Measurements from ENCODE around the gene MDH1. TPM values are rescaled to one million over a fixed set of nuclear protein-coding genes. Genes with fewer than 3 reads are reported as not detected.

MDH1 gene
- polyA plus RNA-seq, 4 donors, result 163 to 453 (median 360) TPM

DNA sequence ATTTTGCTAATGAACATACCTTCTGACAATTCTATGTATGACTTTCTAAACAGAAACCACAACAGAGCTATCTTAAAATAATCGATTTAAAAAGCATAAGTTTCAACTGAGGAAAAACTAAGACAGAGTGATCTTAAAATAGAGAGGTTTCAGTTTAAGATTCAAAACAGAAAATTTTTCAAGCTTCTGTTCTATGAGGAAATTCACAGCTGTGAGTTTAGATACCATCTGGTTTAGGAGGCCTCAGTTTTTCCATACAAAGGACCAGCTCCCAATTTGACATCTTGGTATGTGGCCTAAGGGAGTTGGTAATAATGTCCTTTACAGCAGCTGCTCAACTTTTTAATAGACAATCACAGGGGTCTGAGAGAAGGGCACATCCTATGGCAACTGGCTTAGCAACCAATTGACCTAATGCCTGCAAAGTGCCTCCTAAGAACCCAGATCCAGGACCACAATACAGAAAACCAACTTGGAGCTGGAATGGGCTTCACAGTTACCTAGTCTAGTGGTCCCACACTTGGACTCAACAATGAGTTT, 39.7 kb downstream of the MDH1 start:
- no peak for DNase-seq (ENCODE audit: low read depth in 4 of 4, low spot score in 3 of 4)

DNA sequence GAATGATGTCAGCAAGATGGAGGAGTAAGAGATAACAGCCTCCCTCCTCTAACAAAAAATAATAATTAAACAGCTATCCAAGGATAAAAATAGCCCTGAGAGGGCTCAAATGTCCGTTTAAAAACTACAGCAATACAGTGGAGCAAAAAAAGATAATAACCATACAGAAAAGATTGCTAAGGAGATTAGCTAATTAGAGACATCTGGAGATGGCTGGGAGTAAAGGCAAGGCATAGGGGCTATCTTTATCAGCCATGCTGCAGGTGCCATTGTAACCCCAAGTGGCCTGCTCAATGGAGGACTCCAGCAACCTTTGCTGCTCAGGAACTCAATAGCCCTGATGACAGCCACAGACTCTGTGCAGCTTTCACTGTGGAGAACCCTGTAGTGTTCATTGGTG, 42.7 kb downstream of the MDH1 start:
- DNase-seq (ENCODE audit: low read depth in 4 of 4, low spot score in 3 of 4), result no peak

DNA sequence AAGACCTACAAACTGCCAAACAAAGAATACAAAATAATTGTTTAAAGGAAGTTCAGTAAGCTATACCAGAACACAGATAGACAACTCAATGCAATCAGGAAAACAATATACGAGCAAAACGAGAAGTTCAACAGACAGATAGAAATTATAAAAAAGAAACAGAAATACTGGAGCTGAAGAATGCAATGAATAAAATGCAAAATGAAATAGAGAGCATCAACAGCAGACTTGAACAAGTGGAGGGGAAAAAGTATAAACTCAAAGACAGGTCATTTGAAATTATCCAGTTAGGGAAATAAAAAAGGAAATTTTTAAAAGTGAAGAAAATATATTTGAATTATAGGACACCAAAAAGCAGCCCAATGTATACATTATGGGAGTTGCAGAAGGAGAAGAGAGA, 43.6 kb downstream of the MDH1 start:
- no peak for DNase-seq (ENCODE audit: low read depth in 4 of 4, low spot score in 3 of 4)

DNA sequence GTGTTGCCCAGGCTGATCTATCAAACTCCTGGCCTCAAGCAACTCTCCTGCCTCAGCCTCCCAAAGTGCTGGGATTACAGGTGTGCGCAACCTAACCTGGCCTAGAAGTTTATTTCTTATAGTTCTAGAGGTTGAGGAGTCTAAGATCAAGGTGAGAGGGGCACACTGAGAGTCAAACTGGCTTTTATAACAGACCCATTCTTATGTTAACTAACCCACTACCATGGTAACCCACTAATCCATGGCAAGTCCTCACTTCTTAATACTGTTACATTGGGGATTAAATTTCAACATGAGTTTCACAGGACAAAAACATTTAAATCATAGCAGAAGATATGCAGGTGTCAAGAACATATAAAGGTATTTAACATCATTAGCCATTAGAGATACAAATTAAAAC, 50.6 kb downstream of the MDH1 start:
- DNase-seq (ENCODE audit: low read depth in 4 of 4, low spot score in 3 of 4), result no peak

DNA sequence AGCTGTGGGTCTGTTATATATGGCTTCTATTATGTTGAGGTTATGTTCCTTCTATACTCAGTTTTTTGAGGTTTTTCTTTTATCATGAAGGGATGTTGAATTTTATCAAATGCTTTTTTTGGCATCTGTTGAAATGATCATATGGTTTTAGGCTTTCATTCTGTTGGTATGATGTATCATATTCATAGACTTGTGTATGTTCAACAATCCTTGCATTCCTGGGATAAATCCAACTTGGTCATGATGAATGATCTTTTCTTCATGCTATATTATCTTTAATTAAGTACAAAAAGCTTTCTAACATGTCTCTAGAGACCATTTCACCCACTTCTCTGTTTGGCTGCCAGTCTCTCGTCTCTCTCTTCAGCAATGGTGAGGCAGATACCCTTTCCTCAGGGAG, 54.2 kb downstream of the MDH1 start:
- no peak for DNase-seq (ENCODE audit: low read depth in 4 of 4, low spot score in 3 of 4)

DNA sequence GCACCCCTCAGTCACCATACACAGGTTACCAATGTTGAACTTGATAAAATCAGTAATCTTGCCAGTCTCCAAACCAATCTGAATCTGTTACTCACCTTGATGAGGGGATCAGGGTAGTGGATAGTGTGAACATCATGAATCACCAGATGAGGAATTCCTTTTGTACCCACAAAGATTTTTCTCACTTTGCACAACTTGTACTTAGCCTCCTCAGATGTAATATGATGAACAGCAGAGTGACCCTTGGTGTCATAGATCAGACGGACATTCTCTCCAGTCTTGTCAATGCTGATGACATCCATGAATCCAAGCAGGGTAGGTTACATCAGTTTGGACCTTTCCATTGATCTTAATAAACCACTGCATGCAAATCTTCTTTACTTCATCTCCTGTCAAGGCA, 54.7 kb downstream of the MDH1 start:
- DNase-seq (ENCODE audit: low read depth in 4 of 4, low spot score in 3 of 4), result no peak

DNA sequence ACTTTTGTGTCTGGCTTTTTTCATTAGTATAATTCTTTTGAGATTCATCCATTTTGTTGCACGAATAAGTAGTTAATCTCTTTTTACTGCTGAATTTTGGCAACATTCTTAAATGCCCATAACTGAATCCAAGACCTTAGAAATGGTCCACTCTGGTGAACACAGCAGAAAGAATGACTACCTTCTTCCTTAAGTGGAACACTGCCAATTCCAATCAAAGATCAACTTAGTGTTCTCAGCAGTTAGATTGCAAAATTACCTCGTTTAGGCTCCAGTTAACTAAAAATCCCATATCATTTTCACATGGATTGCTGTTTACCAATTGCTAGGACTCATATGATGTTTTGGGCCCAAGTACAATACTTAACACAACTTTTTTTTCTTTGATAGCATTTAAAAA, 59.9 kb downstream of the MDH1 start:
- no peak for DNase-seq (ENCODE audit: low read depth in 4 of 4, low spot score in 3 of 4)

DNA sequence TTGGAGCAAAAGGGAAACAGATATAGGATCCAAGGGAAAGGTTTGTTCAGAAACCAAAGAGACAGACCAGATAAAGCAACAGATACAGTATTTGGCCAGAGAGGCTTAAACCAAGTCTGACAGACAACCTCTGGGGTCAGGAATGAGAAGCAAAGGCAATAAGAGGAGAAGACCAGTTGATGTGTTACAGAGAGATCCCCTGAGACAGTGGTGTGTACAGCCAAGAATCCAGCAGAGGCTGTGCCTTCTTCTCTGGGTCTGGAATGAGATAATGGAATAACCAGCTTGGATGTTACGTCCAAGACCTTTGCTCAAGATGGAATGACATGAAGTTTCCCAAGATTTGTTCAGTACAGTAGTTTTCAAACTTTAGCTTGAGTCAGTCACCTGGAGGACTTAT, 61.1 kb downstream of the MDH1 start:
- DNase-seq (ENCODE audit: low read depth in 4 of 4, low spot score in 3 of 4), result no peak

DNA sequence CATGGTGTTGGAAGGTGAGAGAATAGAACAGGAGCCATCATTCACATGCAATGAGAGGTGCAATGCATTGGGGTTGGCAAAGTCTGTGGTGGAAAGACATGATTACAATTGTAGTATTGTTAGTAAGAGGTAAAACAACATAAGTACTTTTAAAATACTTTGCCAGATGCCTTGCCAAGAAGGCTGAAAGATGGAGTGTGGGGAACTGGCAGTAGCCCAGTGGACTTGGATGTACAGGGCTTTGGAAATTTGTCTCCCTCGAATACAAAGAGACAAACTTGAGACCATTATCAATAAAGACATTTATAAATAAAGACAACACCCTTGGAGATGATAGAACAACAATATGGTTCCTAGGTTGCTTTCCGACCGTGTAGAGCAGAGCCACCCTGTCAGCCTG, 62.0 kb downstream of the MDH1 start:
- no peak for DNase-seq (ENCODE audit: low read depth in 4 of 4, low spot score in 3 of 4)

DNA sequence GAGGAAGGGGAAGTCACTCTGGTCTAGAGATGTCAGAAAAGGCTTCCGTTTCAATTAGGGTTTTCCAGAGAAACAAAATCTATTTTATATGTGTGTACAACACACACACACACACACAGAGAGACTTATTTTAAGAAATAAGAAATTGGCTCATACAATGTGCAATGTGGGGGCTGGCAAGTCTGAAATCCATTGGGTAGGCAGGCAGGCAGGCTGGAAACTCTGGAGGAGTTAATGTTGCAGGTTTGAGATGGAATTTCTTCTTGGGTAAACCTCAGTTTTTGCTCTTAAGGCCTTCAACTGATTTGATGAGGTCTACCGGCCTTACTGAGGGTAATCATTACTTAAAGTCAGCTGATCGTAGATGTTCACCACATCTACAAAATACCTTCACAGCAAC, 62.6 kb downstream of the MDH1 start:
- no peak for DNase-seq (ENCODE audit: low read depth in 4 of 4, low spot score in 3 of 4)

DNA sequence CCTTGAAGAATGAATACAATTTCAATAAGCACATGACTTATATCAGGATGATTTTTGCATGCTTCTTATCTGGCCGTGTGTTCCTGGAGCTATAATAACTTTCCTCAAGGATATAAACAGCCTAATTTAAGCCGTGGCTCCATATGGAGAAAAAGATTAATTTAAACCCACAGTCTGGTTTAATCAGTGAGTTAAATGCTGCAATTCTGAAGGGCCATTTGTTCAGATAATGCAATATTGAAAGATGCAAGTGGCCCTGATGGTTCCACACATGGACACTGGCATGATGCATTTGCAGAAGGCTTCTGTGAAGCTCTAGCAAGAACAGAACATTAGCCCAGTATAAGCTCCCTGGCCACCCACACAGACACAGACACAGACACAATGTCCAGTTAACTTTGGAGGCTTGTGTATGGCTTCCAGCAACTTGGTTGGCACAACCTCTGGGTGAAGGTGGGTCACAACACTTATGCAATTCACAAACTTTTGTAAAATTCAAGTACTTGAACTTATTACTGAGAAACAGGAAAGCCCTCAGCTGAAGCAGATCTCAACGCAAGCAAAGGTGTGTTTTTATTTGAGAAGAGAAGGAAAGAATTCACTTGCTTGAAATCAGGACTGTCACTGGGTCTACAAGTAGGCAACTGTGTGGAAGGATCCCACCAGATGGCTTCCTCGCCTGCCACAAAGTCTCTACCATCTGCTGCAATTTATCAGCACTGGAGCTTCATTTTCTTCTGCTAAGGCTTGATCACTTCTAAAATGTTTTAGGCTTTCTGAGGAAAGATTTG, 63.3 kb downstream of the MDH1 start:
- DNase-seq (ENCODE audit: low read depth in 4 of 4, low spot score in 3 of 4), result no peak

DNA sequence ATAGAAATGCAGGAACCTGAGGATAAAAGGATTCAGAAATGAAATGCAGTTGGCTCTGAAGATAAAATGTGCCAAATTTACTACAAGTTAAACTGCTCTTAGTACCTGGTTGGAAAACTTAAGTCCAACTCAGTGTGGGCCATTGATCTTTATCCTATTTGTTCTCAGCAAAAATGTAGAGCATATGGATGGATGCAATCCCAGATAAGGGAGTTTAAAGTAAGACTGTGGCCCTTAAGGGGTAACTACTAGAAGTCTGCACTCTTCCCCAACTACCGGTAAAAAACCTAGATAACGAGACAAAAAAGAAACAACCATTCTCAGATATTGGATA, 63.9 kb downstream of the MDH1 start:
- no peak for DNase-seq (ENCODE audit: low read depth in 4 of 4, low spot score in 3 of 4)

DNA sequence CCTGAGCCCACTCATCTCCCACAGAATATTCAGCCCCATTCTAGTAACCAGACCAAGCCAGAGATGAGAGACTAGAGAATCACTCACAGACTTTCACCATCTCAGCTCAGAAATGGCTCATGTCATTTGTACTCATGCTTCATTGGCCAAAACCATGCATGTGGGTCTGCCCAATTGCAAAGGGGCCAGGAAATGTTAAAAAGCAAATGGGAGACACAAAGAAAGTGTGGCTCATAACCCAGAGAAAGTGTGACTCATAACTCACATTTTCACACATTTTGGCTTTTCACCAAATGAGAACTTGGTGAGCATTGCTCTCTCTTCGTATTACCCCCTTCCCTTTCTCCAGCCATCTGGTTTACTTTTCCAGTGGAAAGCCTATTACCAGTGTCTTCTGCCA, 66.2 kb downstream of the MDH1 start:
- no peak for DNase-seq (ENCODE audit: low read depth in 4 of 4, low spot score in 3 of 4)

Other genes starting within 250 kb of the MDH1 start
- gene WDPCP, start 486 bp upstream of the MDH1 start, polyA plus RNA-seq (ENCODE audit: insufficient read length in 4 of 4), result 10 to 100 TPM; 11.1 to 14.3 (median 13.6) TPM